Panc1 (cell line): ENCODE data around the gene SLC25A38.

Source experiments
- TF ChIP-seq, protein P1 (sequence below): fragments of 450-650 bp; IDR thresholded peaks from 2 replicates; pipeline ENCODE4 v1.5.1; 2017; ENCODE audit warnings: mild to moderate bottlenecking
- TF ChIP-seq, protein P2 (sequence below), 2 experiments: IDR thresholded peaks; 2 replicates each; pipeline ENCODE4 v1.6.1; 2011 to 2012; ENCODE audit warnings: low read depth in 2 of 2, control low read depth in 1 of 2, low read length in 1 of 2, mild to moderate bottlenecking in 1 of 2, moderate library complexity in 1 of 2; ENCODE audit not compliant: insufficient read depth in 1 of 2

DNA sequence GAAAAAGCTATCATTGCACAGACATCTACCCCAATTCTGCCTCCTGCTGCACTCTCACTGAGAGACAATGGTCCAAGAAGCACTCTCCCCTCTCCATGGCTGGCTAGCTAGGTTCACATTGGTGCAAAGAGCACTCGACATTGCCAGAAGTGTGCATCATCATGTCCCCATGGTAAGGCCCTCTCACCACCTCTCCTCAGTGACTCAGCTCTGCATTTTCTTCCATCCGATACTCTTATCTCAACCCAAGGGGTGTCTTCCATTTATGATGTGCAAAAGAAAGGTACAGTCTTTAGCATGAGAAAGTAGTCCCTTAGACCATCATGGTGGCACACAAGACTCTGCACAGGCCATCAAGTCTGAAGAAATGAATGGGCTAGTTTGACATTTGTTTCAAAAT, 37.4 kb downstream of the SLC25A38 start:
- TF ChIP-seq, protein P1, sequence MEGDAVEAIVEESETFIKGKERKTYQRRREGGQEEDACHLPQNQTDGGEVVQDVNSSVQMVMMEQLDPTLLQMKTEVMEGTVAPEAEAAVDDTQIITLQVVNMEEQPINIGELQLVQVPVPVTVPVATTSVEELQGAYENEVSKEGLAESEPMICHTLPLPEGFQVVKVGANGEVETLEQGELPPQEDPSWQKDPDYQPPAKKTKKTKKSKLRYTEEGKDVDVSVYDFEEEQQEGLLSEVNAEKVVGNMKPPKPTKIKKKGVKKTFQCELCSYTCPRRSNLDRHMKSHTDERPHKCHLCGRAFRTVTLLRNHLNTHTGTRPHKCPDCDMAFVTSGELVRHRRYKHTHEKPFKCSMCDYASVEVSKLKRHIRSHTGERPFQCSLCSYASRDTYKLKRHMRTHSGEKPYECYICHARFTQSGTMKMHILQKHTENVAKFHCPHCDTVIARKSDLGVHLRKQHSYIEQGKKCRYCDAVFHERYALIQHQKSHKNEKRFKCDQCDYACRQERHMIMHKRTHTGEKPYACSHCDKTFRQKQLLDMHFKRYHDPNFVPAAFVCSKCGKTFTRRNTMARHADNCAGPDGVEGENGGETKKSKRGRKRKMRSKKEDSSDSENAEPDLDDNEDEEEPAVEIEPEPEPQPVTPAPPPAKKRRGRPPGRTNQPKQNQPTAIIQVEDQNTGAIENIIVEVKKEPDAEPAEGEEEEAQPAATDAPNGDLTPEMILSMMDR = no peak
- TF ChIP-seq, protein P2, sequence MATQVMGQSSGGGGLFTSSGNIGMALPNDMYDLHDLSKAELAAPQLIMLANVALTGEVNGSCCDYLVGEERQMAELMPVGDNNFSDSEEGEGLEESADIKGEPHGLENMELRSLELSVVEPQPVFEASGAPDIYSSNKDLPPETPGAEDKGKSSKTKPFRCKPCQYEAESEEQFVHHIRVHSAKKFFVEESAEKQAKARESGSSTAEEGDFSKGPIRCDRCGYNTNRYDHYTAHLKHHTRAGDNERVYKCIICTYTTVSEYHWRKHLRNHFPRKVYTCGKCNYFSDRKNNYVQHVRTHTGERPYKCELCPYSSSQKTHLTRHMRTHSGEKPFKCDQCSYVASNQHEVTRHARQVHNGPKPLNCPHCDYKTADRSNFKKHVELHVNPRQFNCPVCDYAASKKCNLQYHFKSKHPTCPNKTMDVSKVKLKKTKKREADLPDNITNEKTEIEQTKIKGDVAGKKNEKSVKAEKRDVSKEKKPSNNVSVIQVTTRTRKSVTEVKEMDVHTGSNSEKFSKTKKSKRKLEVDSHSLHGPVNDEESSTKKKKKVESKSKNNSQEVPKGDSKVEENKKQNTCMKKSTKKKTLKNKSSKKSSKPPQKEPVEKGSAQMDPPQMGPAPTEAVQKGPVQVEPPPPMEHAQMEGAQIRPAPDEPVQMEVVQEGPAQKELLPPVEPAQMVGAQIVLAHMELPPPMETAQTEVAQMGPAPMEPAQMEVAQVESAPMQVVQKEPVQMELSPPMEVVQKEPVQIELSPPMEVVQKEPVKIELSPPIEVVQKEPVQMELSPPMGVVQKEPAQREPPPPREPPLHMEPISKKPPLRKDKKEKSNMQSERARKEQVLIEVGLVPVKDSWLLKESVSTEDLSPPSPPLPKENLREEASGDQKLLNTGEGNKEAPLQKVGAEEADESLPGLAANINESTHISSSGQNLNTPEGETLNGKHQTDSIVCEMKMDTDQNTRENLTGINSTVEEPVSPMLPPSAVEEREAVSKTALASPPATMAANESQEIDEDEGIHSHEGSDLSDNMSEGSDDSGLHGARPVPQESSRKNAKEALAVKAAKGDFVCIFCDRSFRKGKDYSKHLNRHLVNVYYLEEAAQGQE (IDR thresholded peaks at IDR 0.05; ENCODE audit: insufficient read depth in 1 of 2, low read depth in 2 of 2, low read length in 1 of 2) = no peak
